H9 (cell line): ENCODE data around the gene NKAIN1. TPM values are rescaled to one million over a fixed set of nuclear protein-coding genes. Genes with fewer than 3 reads are reported as not detected.

Experiments used
- DNase-seq: peaks from one replicate; pipeline ENCODE4 v3.0.0-alpha.2; 2017
- H2AFZ ChIP-seq: one replicate; pipeline ENCODE4 v1.6.1; 2013; ENCODE audit warnings: mild to moderate bottlenecking, low read length, control low read depth, moderate library complexity
- H2AK5ac ChIP-seq: 2 replicates; pipeline ENCODE4 v1.6.1; 2013; ENCODE audit warnings: low read length, control low read depth, mixed read lengths; ENCODE audit not compliant: insufficient read length
- H2BK120ac ChIP-seq: one replicate; pipeline ENCODE4 v1.6.1; 2013; ENCODE audit warnings: low read depth, mild to moderate bottlenecking, low read length, control low read depth, inconsistent platforms; ENCODE audit not compliant: poor library complexity, severe bottlenecking
- H2BK12ac ChIP-seq: 2 replicates; pipeline ENCODE4 v1.6.1; 2013; ENCODE audit warnings: low read length, control low read depth, mixed read lengths, low read depth; ENCODE audit not compliant: insufficient read length
- H2BK15ac ChIP-seq: 2 replicates; pipeline ENCODE4 v1.6.1; 2013; ENCODE audit warnings: low read depth, low read length, control low read depth
- H2BK20ac ChIP-seq: one replicate; pipeline ENCODE4 v1.6.1; 2013; ENCODE audit warnings: low read depth, mild to moderate bottlenecking, low read length, control low read depth, inconsistent platforms; ENCODE audit not compliant: poor library complexity, severe bottlenecking
- H2BK5ac ChIP-seq: 2 replicates; pipeline ENCODE4 v1.6.1; 2013; ENCODE audit warnings: low read length, control low read depth, mixed read lengths; ENCODE audit not compliant: insufficient read length
- H3K14ac ChIP-seq: 2 replicates; pipeline ENCODE4 v1.6.1; 2013; ENCODE audit warnings: low read length, control low read depth; ENCODE audit not compliant: insufficient read depth
- H3K18ac ChIP-seq: 2 replicates; pipeline ENCODE4 v1.6.1; 2013; ENCODE audit warnings: low read depth, mild to moderate bottlenecking, mixed read lengths, low read length, control low read depth; ENCODE audit not compliant: insufficient read length
- H3K23ac ChIP-seq: 2 replicates; pipeline ENCODE4 v1.6.1; 2013; ENCODE audit warnings: low read length, control low read depth, mixed read lengths, low read depth; ENCODE audit not compliant: insufficient read length
- H3K23me2 ChIP-seq: 2 replicates; pipeline ENCODE4 v1.6.1; 2013; ENCODE audit warnings: low read depth, mild to moderate bottlenecking, mixed read lengths, low read length, control low read depth; ENCODE audit not compliant: insufficient read length, poor library complexity, severe bottlenecking
- H3K27ac ChIP-seq: 2 replicates; pipeline ENCODE4 v1.5.1; 2013; ENCODE audit warnings: low read length, control low read depth, mixed read lengths, low read depth; ENCODE audit not compliant: insufficient read length
- H3K27me3 ChIP-seq: 2 replicates; pipeline ENCODE4 v1.6.1; 2013; ENCODE audit warnings: low read length, control low read depth, inconsistent platforms; ENCODE audit not compliant: insufficient read depth
- H3K4ac ChIP-seq: 2 replicates; pipeline ENCODE4 v1.6.1; 2013; ENCODE audit warnings: low read depth, mild to moderate bottlenecking, control low read depth, inconsistent platforms, low read length, moderate library complexity
- H3K4me1 ChIP-seq: 2 replicates; pipeline ENCODE4 v1.6.1; 2013; ENCODE audit warnings: low read length, control low read depth, inconsistent platforms; ENCODE audit not compliant: insufficient read depth
- H3K4me2 ChIP-seq: 2 replicates; pipeline ENCODE4 v1.6.1; 2013; ENCODE audit warnings: low read length, control low read depth, mixed read lengths; ENCODE audit not compliant: insufficient read length, insufficient read depth
- H3K56ac ChIP-seq: 2 replicates; pipeline ENCODE4 v1.6.1; 2013; ENCODE audit warnings: low read depth, mild to moderate bottlenecking, mixed read lengths, low read length, control low read depth; ENCODE audit not compliant: insufficient read length
- H3K79me1 ChIP-seq: 2 replicates; pipeline ENCODE4 v1.6.1; 2013; ENCODE audit warnings: low read depth, mild to moderate bottlenecking, moderate library complexity, low read length, control low read depth, inconsistent platforms; ENCODE audit not compliant: insufficient read depth, poor library complexity, severe bottlenecking
- H3K79me2 ChIP-seq: 2 replicates; pipeline ENCODE4 v1.6.1; 2013; ENCODE audit warnings: low read length, control low read depth, inconsistent platforms; ENCODE audit not compliant: insufficient read depth
- H3K9ac ChIP-seq: 2 replicates; pipeline ENCODE4 v1.6.1; 2013; ENCODE audit warnings: low read length, control low read depth, mixed read lengths; ENCODE audit not compliant: insufficient read length; ENCODE audit errors: extremely low read depth
- H3K9me3 ChIP-seq: one replicate; pipeline ENCODE4 v1.6.1; 2013; ENCODE audit warnings: low read depth, low read length, inconsistent platforms; ENCODE audit not compliant: control insufficient read depth
- H3T11ph ChIP-seq: one replicate; pipeline ENCODE4 v1.6.1; 2013; ENCODE audit warnings: mild to moderate bottlenecking, low read length, control low read depth, inconsistent platforms
- H4K20me1 ChIP-seq: one replicate; pipeline ENCODE4 v1.6.1; 2013; ENCODE audit not compliant: control insufficient read depth, insufficient read length, insufficient read depth
- H4K5ac ChIP-seq: 2 replicates; pipeline ENCODE4 v1.6.1; 2013; ENCODE audit warnings: low read depth, mild to moderate bottlenecking, mixed read lengths, low read length, control low read depth; ENCODE audit not compliant: insufficient read length
- H4K8ac ChIP-seq: replicated peaks from 2 replicates; pipeline ENCODE4 v1.6.1; 2013; ENCODE audit warnings: low read length, control low read depth, mixed read lengths, low read depth; ENCODE audit not compliant: insufficient read length
- H4K91ac ChIP-seq: 2 replicates; pipeline ENCODE4 v1.6.1; 2013; ENCODE audit warnings: low read depth, mild to moderate bottlenecking, moderate library complexity, mixed read lengths, low read length, control low read depth; ENCODE audit not compliant: insufficient read length
- H3K27ac Mint-ChIP-seq, 3 experiments: 2 replicates in 2 of 3; 3 replicates in 1 of 3; pipeline ENCODE4 v1.8.0; 2020 to 2021; ENCODE audit warnings: mixed read lengths in 3 of 3, mild to moderate bottlenecking in 1 of 3, moderate library complexity in 1 of 3
- H3K27me3 Mint-ChIP-seq: 2 replicates; pipeline ENCODE4 v1.8.0; 2021; ENCODE audit warnings: low read depth, mild to moderate bottlenecking, moderate library complexity, mixed read lengths
- H3K36me3 Mint-ChIP-seq, 3 experiments: 2 replicates in 2 of 3; 3 replicates in 1 of 3; pipeline ENCODE4 v1.8.0; 2020 to 2021; ENCODE audit warnings: low read depth in 3 of 3, mixed read lengths in 3 of 3; ENCODE audit not compliant: insufficient read depth in 1 of 3
- H3K4me1 Mint-ChIP-seq, 2 experiments: 2 replicates each; pipeline ENCODE4 v1.8.0; 2020; ENCODE audit warnings: mixed read lengths in 2 of 2
- H3K4me3 Mint-ChIP-seq, 2 experiments: 2 replicates in 1 of 2; 3 replicates in 1 of 2; pipeline ENCODE4 v1.8.0; 2020 to 2021; ENCODE audit warnings: mild to moderate bottlenecking in 2 of 2, mixed read lengths in 2 of 2, moderate library complexity in 1 of 2
- H3K9me3 Mint-ChIP-seq, 2 experiments: 2 replicates in 1 of 2; 3 replicates in 1 of 2; pipeline ENCODE4 v1.8.0; 2020; ENCODE audit warnings: mild to moderate bottlenecking in 2 of 2, mixed read lengths in 2 of 2, moderate library complexity in 1 of 2
- CTCF ChIP-seq: fragments of 200-600 bp; sonication (generic); conservative IDR thresholded peaks from 3 replicates; pipeline ENCODE4 v1.8.0; 2021; ENCODE audit warnings: antibody characterized with exemption, mild to moderate bottlenecking
- WGBS: extraction: QIAGEN DNeasy Blood & Tissue Kit; methylation state at CpG from one replicate; pipeline ENCODE4 v1.1.7; 2013; ENCODE audit warnings: missing lambda C conversion rate, low lambda C conversion rate, mixed read lengths; ENCODE audit not compliant: insufficient read length; ENCODE audit errors: extremely low coverage; 5-methylcytosine and 5-hydroxymethylcytosine counted together
- total RNA-seq: library from RNA; stranded (reverse); gene quantifications from 2 replicates; pipeline ENCODE4 v1.2.1, GENCODE V29; 2021

The NKAIN1 gene
- total RNA-seq, 1 experiment from 2014 or later: 25.6 TPM

GRCh38 chr1:31261916-31262315, 22.2 kb upstream of the NKAIN1 start:
- no peak overlapping the region for H3K14ac ChIP-seq
- H2BK12ac ChIP-seq: no peak overlapping the region
- no peak overlapping the region for H2BK5ac ChIP-seq
- Mint-ChIP-seq H3K4me3 (no peak overlapping the region), H3K36me3 (peaks cover 32 to 93% (median 73%) of the 10 kb centered on the region in 3 experiments), H3K27me3 (no peaks in the 10 kb centered on the region), H3K9me3 (no peaks in the 10 kb centered on the region), H3K27ac (no peak overlapping the region; a peak in 1 of 7 replicates), H3K4me1 (peaks cover 0 to 3% of the 10 kb centered on the region in 2 experiments; a peak in 2 of 4 replicates)
- no peak overlapping the region for H2AFZ ChIP-seq
- H4K20me1 ChIP-seq: no peaks in the 10 kb centered on the region
- no peak overlapping the region for H4K8ac ChIP-seq
- no peak overlapping the region for H3K27ac ChIP-seq
- no peak overlapping the region for H4K91ac ChIP-seq
- no peak overlapping the region for H2AK5ac ChIP-seq
- no peaks in the 10 kb centered on the region for H3K23me2 ChIP-seq
- no peak overlapping the region for H4K5ac ChIP-seq
- H2BK20ac ChIP-seq: no peak overlapping the region
- H3K56ac ChIP-seq: no peak overlapping the region
- no peak overlapping the region for H2BK120ac ChIP-seq
- no peak overlapping the region for H3K23ac ChIP-seq
- H3K4me1 ChIP-seq: no peaks in the 10 kb centered on the region
- no peaks in the 10 kb centered on the region for H3K9me3 ChIP-seq
- TF ChIP-seq CTCF: no peak
- H2BK15ac ChIP-seq: no peak overlapping the region
- H3K27me3 ChIP-seq: no peaks in the 10 kb centered on the region
- H3T11ph ChIP-seq: no peak overlapping the region
- DNase-seq: no peak
- H3K4me2 ChIP-seq: no peak overlapping the region
- H3K4ac ChIP-seq: no peak overlapping the region
- no peaks in the 10 kb centered on the region for H3K79me1 ChIP-seq
- H3K9ac ChIP-seq: no peak overlapping the region
- H3K79me2 ChIP-seq: no peaks in the 10 kb centered on the region
- H3K18ac ChIP-seq: no peak overlapping the region
- no CpG with 5 or more reads among the region's 3 CpGs for WGBS
